GM12873 (cell line): ENCODE data around the gene FTO.

Experiments
- CTCF ChIP-seq: IDR thresholded peaks from 2 replicates; pipeline ENCODE4 v1.5.1; 2012; ENCODE audit warnings: low read depth, mild to moderate bottlenecking, moderate library complexity, low read length, control low read depth; ENCODE audit not compliant: insufficient read depth; ENCODE audit errors: missing control alignments

FTO gene

GRCh38 chr16:54144572-54144947 lies 440.6 kb downstream of the FTO start:
- TF ChIP-seq CTCF = no peak

DNA sequence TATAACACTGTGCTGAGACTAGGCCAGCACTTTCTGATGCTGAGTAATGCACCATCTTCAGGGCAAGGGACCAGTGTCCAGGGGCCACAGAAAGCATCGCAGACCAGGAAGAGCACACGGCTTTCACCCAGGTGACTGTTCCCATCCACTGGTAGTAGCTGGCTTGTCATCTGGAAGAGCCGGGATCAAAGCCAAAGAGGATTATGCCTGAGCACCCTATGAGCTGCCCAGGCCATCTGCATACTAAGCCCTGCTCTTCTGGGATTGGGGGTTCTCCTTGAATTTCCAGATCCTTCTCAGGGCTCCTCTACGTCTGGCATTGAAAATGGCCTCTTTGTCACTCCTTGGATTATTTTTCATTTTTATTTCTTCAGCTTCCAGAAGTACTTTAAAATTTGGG lies 441.9 kb downstream of the FTO start:
- TF ChIP-seq CTCF = no peak

DNA sequence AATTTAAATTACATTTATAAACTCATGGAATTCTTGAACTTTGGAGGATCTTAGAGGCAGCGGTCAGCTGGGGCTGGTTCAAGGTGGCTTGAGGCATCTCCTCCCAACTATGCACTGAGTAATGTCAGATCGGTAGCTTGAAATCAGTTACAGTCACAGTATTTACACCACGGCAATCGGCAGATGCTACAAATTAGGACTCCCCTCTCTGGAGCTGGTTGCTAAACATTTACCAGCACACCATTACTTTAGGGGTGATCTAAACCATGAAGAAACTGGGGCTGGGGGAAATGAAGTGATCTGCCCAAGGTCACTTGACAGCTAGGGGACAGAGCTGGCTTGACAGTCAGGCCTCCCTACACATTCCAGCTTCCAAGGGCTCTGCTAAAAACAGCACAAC lies 445.0 kb downstream of the FTO start:
- no peak for TF ChIP-seq CTCF

- TF ChIP-seq CTCF = no peak
Measured at GRCh38 chr16:54150861-54151260, 446.9 kb downstream of the FTO start.

- no peak for TF ChIP-seq CTCF
Measured at GRCh38 chr16:54152362-54153239, 448.6 kb downstream of the FTO start.

GRCh38 chr16:54153240-54153934 lies 449.4 kb downstream of the FTO start:
- no peak for TF ChIP-seq CTCF

- TF ChIP-seq CTCF = no peak
Measured at GRCh38 chr16:54156349-54156748, 452.4 kb downstream of the FTO start.
